ENCODE results near the gene CEP170B.
"Not testable (repeated sequence)": the region's sequence is repeated elsewhere in the genome, so short reads cannot be mapped to it uniquely, and the experiment has no call there.

Gene CEP170B

GRCh38 chr14:104865081-104865630 is at the start of gene CEP170B:
TSS of gene CEP170B (plus strand) at chr14:104865268. CDS start at chr14:104868451, 3,183 bp downstream.
- DNase-seq, result peak; percentile 42

GRCh38 chr14:104816616-104816884 is 48.5 kb upstream of the CEP170B start:
- DNase-seq, result peak; percentile 61

GRCh38 chr14:104817930-104818713 is 46.9 kb upstream of the CEP170B start:
- DNase-seq, result no peak

GRCh38 chr14:104818714-104819161 is 46.3 kb upstream of the CEP170B start:
- DNase-seq, result peak; percentile 46

- no peak for DNase-seq
Measured at GRCh38 chr14:104819361-104819781, 45.7 kb upstream of the CEP170B start.

- peak; percentile 77 for DNase-seq
Measured at GRCh38 chr14:104820669-104821228, 44.3 kb upstream of the CEP170B start.

- DNase-seq, result no peak
Measured at GRCh38 chr14:104821229-104821945, 43.7 kb upstream of the CEP170B start.

- DNase-seq, result no peak
Measured at GRCh38 chr14:104821971-104822608, 43.0 kb upstream of the CEP170B start.

- no peak for DNase-seq
Measured at GRCh38 chr14:104822821-104823615, 42.0 kb upstream of the CEP170B start.

- DNase-seq, result no peak
Measured at GRCh38 chr14:104824353-104824997, 40.6 kb upstream of the CEP170B start.

GRCh38 chr14:104826189-104826860 is 38.7 kb upstream of the CEP170B start:
- DNase-seq, result peak; percentile 94

- no peak for DNase-seq
Measured at GRCh38 chr14:104826861-104827176, 38.2 kb upstream of the CEP170B start.

- DNase-seq, result no peak
Measured at GRCh38 chr14:104827177-104828055, 37.7 kb upstream of the CEP170B start.

- DNase-seq, result no peak
Measured at GRCh38 chr14:104830781-104831180, 34.3 kb upstream of the CEP170B start.

GRCh38 chr14:104836171-104836935 is 28.7 kb upstream of the CEP170B start:
- not testable (repeated sequence) for DNase-seq

GRCh38 chr14:104841730-104842129 is 23.3 kb upstream of the CEP170B start:
- DNase-seq, result no peak

GRCh38 chr14:104843006-104843405 is 22.1 kb upstream of the CEP170B start:
- DNase-seq, result no peak

- peak; percentile 30 for DNase-seq
Measured at GRCh38 chr14:104843442-104844305, 21.4 kb upstream of the CEP170B start.
